Parathyroid adenoma (tissue), 2 donors: ENCODE data around the gene HMGN1.

ENCODE experiments used
- H2AFZ ChIP-seq: fragments of 300-600 bp; sonication (generic); one replicate; pipeline ENCODE4 v1.7.0; 2017; ENCODE audit warnings: antibody characterized with exemption, mild to moderate bottlenecking
- H3K27ac ChIP-seq: fragments of 300-600 bp; sonication (generic); one replicate; pipeline ENCODE4 v1.7.0; 2017
- H3K27me3 ChIP-seq: fragments of 300-600 bp; sonication (generic); one replicate; pipeline ENCODE4 v1.7.0; 2017; ENCODE audit warnings: low read length; ENCODE audit not compliant: control insufficient read depth, insufficient read depth
- H3K36me3 ChIP-seq: fragments of 300-600 bp; sonication (generic); one replicate; pipeline ENCODE4 v1.7.0; 2017; ENCODE audit warnings: low read length; ENCODE audit not compliant: control insufficient read depth, insufficient read depth
- H3K4me1 ChIP-seq: fragments of 300-600 bp; sonication (generic); one replicate; pipeline ENCODE4 v1.7.0; 2017; ENCODE audit warnings: control low read depth
- H3K4me2 ChIP-seq: fragments of 300-600 bp; sonication (generic); one replicate; pipeline ENCODE4 v1.7.0; 2017; ENCODE audit warnings: low read length
- H3K4me3 ChIP-seq: fragments of 300-600 bp; sonication (generic); one replicate; pipeline ENCODE4 v1.7.0; 2017; ENCODE audit warnings: low read depth, low read length
- H3K79me2 ChIP-seq: fragments of 300-600 bp; sonication (generic); one replicate; pipeline ENCODE4 v1.7.0; 2017; ENCODE audit warnings: control low read depth
- H3K9ac ChIP-seq: fragments of 300-600 bp; sonication (generic); one replicate; pipeline ENCODE4 v1.7.0; 2017; ENCODE audit warnings: mild to moderate bottlenecking
- H3K9me3 ChIP-seq: fragments of 300-600 bp; sonication (generic); one replicate; pipeline ENCODE4 v1.7.0; 2017; ENCODE audit warnings: low read length; ENCODE audit not compliant: control insufficient read depth
- TF ChIP-seq, protein P1 (sequence below): fragments of 300-600 bp; sonication (generic); IDR thresholded peaks from one replicate; pipeline ENCODE4 v1.7.0; 2017; ENCODE audit warnings: antibody characterized with exemption, mild to moderate bottlenecking
- donor health status: primary hyperparathyroidism.

Gene HMGN1

DNA sequence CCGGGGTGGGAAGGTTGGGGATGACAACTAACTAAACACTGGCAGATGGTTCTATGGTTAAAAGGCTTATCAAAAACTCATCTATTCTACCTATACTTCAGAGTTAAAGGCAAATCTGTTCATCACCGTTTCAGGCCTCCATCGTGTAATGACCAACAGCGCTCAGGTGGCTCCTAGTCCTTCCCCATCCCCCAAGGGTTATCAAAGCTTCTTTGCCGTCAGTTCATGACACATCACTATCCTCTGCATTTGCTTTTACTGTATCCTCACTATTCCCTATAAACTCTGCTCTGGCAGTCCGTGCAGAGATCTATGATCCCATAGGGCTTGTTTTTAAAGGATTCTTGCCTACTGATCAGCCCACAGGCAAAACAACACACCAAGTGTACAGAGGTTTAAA is 8.2 kb downstream of the HMGN1 start:
- H3K27me3 ChIP-seq: no peaks in the 10 kb centered on the region
- H3K9me3 ChIP-seq: no peaks in the 10 kb centered on the region
- no peak overlapping the region for H3K27ac ChIP-seq
- TF ChIP-seq, protein P1, sequence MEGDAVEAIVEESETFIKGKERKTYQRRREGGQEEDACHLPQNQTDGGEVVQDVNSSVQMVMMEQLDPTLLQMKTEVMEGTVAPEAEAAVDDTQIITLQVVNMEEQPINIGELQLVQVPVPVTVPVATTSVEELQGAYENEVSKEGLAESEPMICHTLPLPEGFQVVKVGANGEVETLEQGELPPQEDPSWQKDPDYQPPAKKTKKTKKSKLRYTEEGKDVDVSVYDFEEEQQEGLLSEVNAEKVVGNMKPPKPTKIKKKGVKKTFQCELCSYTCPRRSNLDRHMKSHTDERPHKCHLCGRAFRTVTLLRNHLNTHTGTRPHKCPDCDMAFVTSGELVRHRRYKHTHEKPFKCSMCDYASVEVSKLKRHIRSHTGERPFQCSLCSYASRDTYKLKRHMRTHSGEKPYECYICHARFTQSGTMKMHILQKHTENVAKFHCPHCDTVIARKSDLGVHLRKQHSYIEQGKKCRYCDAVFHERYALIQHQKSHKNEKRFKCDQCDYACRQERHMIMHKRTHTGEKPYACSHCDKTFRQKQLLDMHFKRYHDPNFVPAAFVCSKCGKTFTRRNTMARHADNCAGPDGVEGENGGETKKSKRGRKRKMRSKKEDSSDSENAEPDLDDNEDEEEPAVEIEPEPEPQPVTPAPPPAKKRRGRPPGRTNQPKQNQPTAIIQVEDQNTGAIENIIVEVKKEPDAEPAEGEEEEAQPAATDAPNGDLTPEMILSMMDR: no peak
- no peak overlapping the region for H3K4me3 ChIP-seq
- H3K9ac ChIP-seq: no peak overlapping the region
- H3K4me2 ChIP-seq: no peak overlapping the region
- H3K79me2 ChIP-seq: no peaks in the 10 kb centered on the region
- H3K36me3 ChIP-seq: no peaks in the 10 kb centered on the region
- H2AFZ ChIP-seq: no peak overlapping the region
- H3K4me1 ChIP-seq: no peaks in the 10 kb centered on the region

DNA sequence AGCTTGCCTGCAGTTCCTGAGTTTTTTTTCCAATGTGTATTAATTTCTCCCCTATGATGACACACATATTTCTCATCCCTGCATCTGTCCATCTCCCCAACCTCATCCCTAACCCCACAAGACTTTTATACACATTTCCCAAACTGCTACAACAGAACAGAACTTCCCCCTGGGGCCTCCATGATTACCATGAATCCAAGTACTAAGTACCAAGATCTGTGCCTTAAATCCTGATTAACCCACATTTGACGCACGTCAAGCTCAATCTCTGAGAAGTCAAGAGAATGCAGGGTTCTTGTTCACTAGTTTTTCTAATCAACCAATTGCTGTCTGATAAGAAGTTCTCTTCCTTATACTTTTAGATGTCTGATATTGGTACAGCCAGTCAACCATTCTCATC is 9.7 kb downstream of the HMGN1 start:
- no peak overlapping the region for H2AFZ ChIP-seq
- TF ChIP-seq, protein P1: no peak
- H3K4me2 ChIP-seq: no peak overlapping the region
- no peaks in the 10 kb centered on the region for H3K79me2 ChIP-seq
- no peak overlapping the region for H3K4me3 ChIP-seq
- no peaks in the 10 kb centered on the region for H3K9me3 ChIP-seq
- H3K27me3 ChIP-seq: no peaks in the 10 kb centered on the region
- no peaks in the 10 kb centered on the region for H3K4me1 ChIP-seq
- no peak overlapping the region for H3K9ac ChIP-seq
- no peaks in the 10 kb centered on the region for H3K36me3 ChIP-seq
- no peak overlapping the region for H3K27ac ChIP-seq

DNA sequence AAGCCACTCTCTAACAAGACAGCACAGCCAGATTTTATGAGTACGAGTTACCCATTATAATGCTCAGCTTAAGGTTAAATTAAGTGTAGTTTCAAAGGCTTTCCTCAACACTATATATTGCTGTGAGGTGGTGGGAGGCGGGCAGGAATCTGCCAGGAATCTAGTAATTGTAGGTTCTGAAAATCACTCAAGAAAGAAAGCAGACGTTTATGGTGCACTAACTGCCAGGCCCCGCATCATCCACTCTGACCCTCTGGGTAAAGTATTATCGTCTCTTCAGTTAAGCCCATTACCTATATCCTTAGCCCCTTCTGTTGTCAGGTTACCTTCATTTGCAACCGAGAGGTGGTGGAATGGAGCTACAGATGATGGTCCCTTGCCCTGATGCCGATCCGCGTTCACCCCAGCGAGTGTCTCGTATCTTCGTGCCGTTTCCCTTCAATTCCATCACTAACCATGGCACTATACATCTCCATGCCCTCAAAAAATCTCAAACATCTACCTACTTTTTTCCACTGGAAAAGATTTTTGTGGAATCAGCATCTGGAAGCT is 12.4 kb downstream of the HMGN1 start:
- Histone ChIP-seq H3K9ac (no peak overlapping the region), H3K36me3 (no peaks in the 10 kb centered on the region), H3K9me3 (no peaks in the 10 kb centered on the region), H2AFZ (no peak overlapping the region), H3K27me3 (no peaks in the 10 kb centered on the region), H3K4me2 (no peak overlapping the region), H3K4me1 (no peaks in the 10 kb centered on the region), H3K27ac (no peak overlapping the region), H3K4me3 (no peak overlapping the region), H3K79me2 (no peaks in the 10 kb centered on the region)
- TF ChIP-seq, protein P1: no peak

DNA sequence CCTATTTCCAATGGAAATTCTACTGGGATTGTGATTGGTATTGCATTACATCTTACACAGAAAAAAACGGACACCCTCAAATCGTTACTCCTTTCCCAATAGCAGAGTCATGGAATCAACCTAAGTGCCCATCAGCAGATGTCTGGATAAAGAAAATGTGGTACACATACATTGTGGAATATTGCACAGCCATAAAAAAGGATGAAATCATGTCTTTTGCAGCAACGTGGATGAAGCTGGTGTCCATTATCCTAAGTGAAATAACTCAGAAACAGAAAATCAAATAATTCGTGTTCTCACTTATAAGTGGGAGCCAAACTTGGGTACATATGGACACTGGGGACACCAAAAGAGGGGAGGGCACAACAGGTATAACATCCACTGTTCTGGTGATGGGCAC is 14.3 kb downstream of the HMGN1 start:
- Histone ChIP-seq H2AFZ (no peak overlapping the region), H3K79me2 (no peaks in the 10 kb centered on the region), H3K9me3 (no peaks in the 10 kb centered on the region), H3K27me3 (no peaks in the 10 kb centered on the region), H3K4me1 (no peaks in the 10 kb centered on the region), H3K9ac (no peak overlapping the region), H3K4me3 (no peak overlapping the region), H3K36me3 (no peaks in the 10 kb centered on the region), H3K27ac (no peak overlapping the region), H3K4me2 (no peak overlapping the region)
- TF ChIP-seq, protein P1: no peak

DNA sequence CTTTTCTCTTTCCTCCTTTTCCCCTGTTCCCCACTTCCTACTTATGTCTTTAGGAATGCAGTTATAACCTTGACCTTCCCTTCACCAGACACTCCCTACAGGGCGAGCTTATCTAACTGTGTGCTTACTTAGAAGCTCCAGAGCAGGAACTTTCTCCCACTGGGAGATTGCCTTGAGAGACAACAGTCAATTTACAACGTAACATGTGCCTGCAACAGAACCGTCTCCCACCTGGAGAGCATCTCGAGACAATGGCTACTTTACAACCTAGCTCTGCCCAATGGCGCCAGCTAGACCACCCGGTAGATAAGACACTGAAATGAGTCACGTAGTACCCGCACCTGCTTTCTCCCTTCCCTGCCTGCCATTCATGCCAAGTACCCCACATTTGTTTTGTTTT is 16.7 kb downstream of the HMGN1 start:
- Histone ChIP-seq H3K27me3 (no peaks in the 10 kb centered on the region), H3K36me3 (no peaks in the 10 kb centered on the region), H3K9me3 (no peaks in the 10 kb centered on the region), H3K4me2 (no peak overlapping the region), H2AFZ (no peak overlapping the region), H3K4me1 (no peaks in the 10 kb centered on the region), H3K9ac (no peak overlapping the region), H3K4me3 (no peak overlapping the region), H3K27ac (no peak overlapping the region), H3K79me2 (no peaks in the 10 kb centered on the region)
- TF ChIP-seq, protein P1: no peak
